ENCODE results near the gene EML4. TPM values are rescaled to one million over a fixed set of nuclear protein-coding genes. Genes with fewer than 3 reads are reported as not detected.

EML4 gene
- total RNA-seq, 3 donors from 2014 or later: 57.1 to 60.0 (median 58.2) TPM

DNA sequence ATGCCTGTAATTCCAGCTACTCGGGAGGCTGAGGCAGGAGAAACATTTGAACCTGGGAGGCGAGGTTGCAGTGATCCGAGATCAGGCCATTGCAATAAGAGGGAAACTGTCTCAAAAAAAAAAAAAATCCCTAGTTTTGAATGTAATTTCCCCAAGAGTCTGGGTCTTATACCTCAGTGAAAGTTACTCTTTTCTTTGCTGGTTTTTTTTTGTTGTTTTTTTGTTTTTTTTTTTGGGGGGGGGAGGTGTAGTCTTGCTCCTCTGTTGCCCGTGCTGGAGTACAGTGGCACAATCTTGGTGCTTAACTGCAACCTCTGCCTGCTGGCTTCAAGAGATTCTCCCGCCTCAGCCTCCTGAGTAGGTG is 22.8 kb downstream of the EML4 start:
- DNase-seq (no peak), ATAC-seq (no peak)
- no peak overlapping the region for H3K4me3 Mint-ChIP-seq
- H3K27me3 Mint-ChIP-seq (ENCODE audit: low read depth): no peaks in the 10 kb centered on the region
- H3K36me3 Mint-ChIP-seq (ENCODE audit: insufficient read depth): peaks cover 5% of the 10 kb centered on the region
- H3K9me3 Mint-ChIP-seq: no peaks in the 10 kb centered on the region
- peaks cover 75% of the 10 kb centered on the region for H3K4me1 Mint-ChIP-seq (ENCODE audit: low read depth)

DNA sequence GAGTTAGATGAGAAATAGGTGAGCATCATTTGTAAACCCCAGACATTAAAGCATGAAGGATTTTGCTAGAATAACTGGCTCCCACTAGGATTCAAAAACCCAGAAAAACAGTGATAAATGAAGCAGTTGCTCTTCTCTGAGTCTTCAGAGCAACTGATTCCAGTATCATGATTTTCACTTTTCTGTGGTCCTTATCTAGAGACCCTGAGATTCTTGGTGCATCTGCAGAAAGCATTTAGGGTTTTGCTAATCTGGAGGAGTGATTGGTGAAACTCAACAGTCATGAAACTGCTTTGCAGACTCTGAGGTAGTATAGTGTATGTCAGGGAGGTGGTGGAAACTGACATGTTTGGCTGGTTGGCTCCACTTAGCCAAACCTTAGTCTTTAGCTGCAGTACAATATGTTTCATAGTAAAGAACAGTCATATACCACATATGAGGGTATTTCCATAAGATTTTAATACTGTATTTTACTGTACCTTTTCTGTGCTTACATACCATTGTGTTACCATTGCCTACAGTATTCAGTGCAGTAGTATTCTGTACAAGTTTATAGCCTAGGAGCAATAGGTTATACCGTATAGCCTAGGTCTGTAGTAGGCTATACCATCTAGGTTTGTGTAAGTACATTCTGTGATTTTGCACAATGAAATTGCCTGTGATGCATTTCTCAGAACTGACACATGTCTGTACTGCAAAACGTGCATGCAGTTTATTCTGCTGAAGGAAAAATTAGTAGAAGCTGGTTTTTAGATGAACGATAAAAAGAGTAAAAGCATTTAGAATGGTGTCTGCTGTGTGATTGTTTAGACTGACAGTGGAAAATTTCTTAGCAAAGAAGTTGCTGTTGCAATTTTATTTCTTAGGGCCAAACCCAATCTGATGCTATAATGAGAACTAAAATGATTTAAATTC is 23.8 kb downstream of the EML4 start:
- ATAC-seq: peak; percentile 92 to 93
- DNase-seq: no peak
- Mint-ChIP-seq H3K27me3 (ENCODE audit: low read depth) (no peaks in the 10 kb centered on the region), H3K9me3 (no peaks in the 10 kb centered on the region), H3K4me1 (ENCODE audit: low read depth) (peaks cover 72% of the 10 kb centered on the region), H3K36me3 (ENCODE audit: insufficient read depth) (peaks cover 3% of the 10 kb centered on the region), H3K4me3 (peak overlapping the region; percentile 46)

DNA sequence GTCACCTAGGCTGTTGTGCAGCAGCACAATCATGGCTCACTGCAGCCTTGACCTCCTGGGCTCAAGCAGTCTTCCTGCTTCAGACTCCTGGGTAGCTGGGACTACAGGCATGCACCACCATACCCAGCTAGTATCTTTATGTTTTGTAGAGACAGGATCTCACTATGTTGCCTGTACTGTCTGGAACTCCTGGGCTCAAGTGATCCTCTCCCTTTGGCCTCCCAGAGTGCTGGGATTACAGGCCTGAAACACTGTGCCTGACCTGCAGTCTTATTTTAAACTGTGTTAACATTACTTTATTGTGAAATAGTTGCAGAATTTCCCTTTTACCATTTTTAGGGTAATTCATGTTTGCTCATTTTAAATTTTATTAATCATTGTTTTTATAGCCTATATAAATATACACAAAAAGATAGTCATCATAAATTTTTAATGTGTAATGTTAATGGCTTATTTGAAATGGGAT is 24.6 kb downstream of the EML4 start:
- H3K9me3 Mint-ChIP-seq: no peaks in the 10 kb centered on the region
- peaks cover 5% of the 10 kb centered on the region for H3K36me3 Mint-ChIP-seq (ENCODE audit: insufficient read depth)
- H3K4me3 Mint-ChIP-seq: peak overlapping the region; percentile 46
- DNase-seq (no peak), ATAC-seq (no peak)
- no peaks in the 10 kb centered on the region for H3K27me3 Mint-ChIP-seq (ENCODE audit: low read depth)
- peaks cover 79% of the 10 kb centered on the region for H3K4me1 Mint-ChIP-seq (ENCODE audit: low read depth)

DNA sequence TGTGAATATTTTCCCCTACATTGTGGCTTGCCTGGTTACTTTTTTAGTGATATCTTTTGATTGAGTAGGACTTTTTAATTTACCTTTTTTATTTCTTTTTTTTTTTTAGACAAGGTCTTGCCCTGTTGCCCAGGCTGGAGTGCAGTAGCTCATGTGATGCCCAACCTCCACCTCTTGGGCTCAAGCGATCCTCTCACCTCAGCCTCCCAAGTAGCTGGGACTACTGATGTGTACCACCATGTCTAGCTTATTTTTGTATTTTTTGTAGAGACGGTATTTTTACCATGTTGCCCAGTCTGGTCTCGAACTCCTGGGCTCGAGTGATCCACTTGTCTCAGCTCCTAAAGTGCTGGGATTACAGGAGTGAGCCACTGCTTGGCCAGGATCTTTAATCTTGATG is 25.3 kb downstream of the EML4 start:
- Mint-ChIP-seq H3K36me3 (ENCODE audit: insufficient read depth) (peaks cover 9% of the 10 kb centered on the region), H3K4me1 (ENCODE audit: low read depth) (peaks cover 81% of the 10 kb centered on the region), H3K27me3 (ENCODE audit: low read depth) (no peaks in the 10 kb centered on the region), H3K4me3 (no peak overlapping the region), H3K9me3 (no peaks in the 10 kb centered on the region)
- ATAC-seq (no peak), DNase-seq (no peak)

DNA sequence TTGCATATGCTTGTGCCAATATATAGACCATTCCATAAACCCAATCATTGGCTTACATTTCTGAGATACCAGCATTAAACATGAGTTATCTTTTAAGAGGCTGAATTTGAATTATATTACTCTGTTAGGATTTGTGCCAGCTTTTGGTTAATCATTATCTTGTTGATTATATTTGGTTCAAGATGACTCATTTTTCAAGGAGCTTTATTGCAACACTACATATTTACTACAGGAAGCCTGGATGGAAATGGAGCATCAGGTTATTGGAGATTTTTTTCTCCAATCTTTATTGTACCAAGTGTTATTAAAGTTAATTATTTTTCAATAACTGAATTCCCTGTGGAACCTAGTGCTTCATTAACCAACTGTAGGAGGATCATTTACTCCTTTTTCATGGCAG is 26.4 kb downstream of the EML4 start:
- ATAC-seq: no peak
- Mint-ChIP-seq H3K4me1 (ENCODE audit: low read depth) (peaks cover 80% of the 10 kb centered on the region), H3K36me3 (ENCODE audit: insufficient read depth) (peaks cover 11% of the 10 kb centered on the region), H3K9me3 (no peaks in the 10 kb centered on the region), H3K4me3 (no peak overlapping the region), H3K27me3 (ENCODE audit: low read depth) (no peaks in the 10 kb centered on the region)
- no peak for DNase-seq

DNA sequence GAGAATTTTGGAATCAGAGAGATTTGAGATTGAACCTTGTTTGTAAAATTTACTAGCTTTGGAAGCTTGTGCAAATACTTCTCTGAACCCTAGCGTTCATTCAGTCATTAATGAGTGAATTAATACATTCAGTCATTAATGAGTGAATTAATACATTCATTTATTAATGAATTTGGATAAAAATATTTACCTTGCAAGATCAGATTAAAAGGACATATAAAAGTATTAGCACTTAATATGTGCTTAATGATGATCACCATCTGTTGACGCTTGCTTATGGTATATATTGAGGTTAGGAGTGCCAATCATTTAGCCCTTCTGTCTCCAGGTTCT is 26.9 kb downstream of the EML4 start:
- peaks cover 78% of the 10 kb centered on the region for H3K4me1 Mint-ChIP-seq (ENCODE audit: low read depth)
- DNase-seq (no peak), ATAC-seq (no peak)
- peaks cover 11% of the 10 kb centered on the region for H3K36me3 Mint-ChIP-seq (ENCODE audit: insufficient read depth)
- H3K27me3 Mint-ChIP-seq (ENCODE audit: low read depth): no peaks in the 10 kb centered on the region
- H3K9me3 Mint-ChIP-seq: no peaks in the 10 kb centered on the region
- no peak overlapping the region for H3K4me3 Mint-ChIP-seq

DNA sequence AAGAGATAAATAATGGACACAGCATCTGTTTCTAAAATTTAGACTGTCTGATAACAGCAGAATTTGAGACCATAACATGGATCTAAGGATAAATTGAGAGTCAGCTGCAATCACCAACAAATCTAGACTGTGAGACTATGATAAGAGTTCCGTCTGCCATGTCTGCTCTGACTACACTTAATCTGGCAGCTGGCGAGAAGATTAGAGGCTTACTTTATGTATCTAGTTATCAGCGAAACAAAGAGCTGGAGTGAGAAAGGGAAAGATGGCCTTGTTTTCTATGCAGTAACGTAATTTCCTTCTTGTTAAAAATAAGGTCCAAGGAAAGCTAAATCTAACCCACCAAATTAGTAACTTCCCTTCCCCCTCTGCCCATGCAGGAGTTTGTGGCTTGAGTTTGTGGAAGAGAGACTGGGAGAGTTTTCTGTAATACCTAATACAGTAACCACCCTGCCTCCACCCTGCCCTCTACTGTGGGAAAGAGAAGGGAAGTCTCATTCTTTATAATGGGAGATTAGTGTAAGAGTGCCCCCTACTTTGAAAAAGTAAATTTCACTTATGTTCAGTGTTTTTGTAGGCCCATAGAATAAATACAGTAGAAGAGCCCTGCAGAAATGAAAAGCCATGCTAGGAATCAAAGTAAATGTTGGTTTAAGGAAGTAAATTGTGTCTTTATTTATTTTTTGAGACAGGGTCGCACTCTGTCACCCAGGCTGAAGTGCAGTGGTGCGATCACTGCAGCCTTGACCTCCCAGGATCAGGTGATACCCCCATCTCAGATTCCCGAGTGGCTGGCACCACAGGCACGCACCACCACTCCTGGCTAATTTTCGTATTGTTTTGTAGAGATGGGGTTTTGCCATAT is 27.5 kb downstream of the EML4 start:
- Mint-ChIP-seq H3K9me3 (no peaks in the 10 kb centered on the region), H3K36me3 (ENCODE audit: insufficient read depth) (peaks cover 11% of the 10 kb centered on the region), H3K27me3 (ENCODE audit: low read depth) (no peaks in the 10 kb centered on the region), H3K4me3 (no peak overlapping the region), H3K4me1 (ENCODE audit: low read depth) (peaks cover 75% of the 10 kb centered on the region)
- ATAC-seq (peak in 1 of 2 donors; percentile 29), DNase-seq (peak; percentile 31)

DNA sequence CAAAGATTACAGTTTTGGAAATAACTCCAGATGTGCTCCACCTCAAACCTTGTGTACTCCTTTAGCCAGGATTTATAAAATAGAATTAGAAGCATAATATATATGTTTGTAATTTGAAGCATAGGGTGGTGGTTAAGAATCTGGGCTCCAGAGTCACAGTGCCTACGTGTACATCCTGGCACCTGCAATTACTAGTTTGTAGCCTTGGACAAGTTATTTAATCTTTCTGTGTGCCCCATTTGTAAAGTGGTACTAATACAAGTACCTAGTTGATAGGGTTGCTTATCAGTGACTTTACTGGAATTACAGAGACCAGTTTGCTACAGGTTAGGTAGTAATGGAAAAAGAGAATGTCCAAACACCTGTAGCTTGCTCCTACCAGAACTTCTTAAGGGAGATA is 28.6 kb downstream of the EML4 start:
- no peak for DNase-seq
- Mint-ChIP-seq H3K4me1 (ENCODE audit: low read depth) (peaks cover 74% of the 10 kb centered on the region), H3K36me3 (ENCODE audit: insufficient read depth) (peaks cover 9% of the 10 kb centered on the region), H3K27me3 (ENCODE audit: low read depth) (no peaks in the 10 kb centered on the region), H3K9me3 (no peaks in the 10 kb centered on the region), H3K4me3 (no peak overlapping the region)
- ATAC-seq: no peak

DNA sequence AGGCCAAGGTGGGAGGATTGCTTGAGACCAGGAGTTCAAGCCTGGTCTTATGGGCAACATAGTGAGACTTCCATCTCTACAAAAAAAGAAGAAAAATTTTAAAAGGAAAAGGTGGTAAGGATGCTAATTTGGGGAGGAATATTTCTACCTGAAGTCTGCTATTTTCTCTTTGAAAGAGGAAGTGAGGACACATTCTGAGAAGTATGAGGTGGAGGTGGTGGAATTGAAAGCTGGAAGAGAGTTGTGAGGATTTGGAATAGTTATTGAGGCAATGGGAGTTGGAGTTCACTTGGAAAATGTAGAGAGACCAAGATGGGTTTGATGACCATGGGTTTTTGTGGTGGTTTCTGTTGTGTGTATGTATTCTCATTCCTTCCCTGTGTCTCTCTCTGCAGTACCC is 29.3 kb downstream of the EML4 start:
- no peaks in the 10 kb centered on the region for H3K27me3 Mint-ChIP-seq (ENCODE audit: low read depth)
- ATAC-seq: no peak

DNA sequence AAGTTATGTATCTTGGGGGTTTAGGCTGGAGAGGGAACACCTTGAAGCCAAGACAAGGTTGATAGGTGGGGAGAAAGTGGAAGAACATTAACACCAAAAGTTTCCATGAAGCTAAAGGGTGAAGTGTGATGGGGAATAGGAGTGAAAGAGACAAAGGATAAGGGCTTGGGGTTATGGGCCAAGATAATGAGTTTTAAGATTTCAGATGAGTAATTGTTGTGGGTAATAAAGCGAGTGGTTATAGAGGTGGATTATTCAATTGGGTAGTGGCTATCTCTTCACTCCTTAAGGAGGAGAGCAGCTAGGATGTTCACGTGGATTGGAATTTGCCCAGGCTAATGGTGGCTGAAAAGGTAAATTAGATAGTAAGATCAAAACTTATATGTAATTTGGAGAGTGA is 29.8 kb downstream of the EML4 start:
- Mint-ChIP-seq H3K27me3 (ENCODE audit: low read depth) (no peaks in the 10 kb centered on the region), H3K9me3 (no peaks in the 10 kb centered on the region), H3K4me3 (no peak overlapping the region), H3K36me3 (ENCODE audit: insufficient read depth) (peaks cover 9% of the 10 kb centered on the region), H3K4me1 (ENCODE audit: low read depth) (peaks cover 69% of the 10 kb centered on the region)
- ATAC-seq (peak; percentile 66 to 70), DNase-seq (no peak)

More for the DNA sequence above, 29.3 kb downstream of the EML4 start:
- Mint-ChIP-seq H3K9me3 (no peaks in the 10 kb centered on the region), H3K36me3 (ENCODE audit: insufficient read depth) (peaks cover 9% of the 10 kb centered on the region), H3K4me1 (ENCODE audit: low read depth) (peaks cover 70% of the 10 kb centered on the region), H3K4me3 (no peak overlapping the region)
- DNase-seq: no peak

DNA sequence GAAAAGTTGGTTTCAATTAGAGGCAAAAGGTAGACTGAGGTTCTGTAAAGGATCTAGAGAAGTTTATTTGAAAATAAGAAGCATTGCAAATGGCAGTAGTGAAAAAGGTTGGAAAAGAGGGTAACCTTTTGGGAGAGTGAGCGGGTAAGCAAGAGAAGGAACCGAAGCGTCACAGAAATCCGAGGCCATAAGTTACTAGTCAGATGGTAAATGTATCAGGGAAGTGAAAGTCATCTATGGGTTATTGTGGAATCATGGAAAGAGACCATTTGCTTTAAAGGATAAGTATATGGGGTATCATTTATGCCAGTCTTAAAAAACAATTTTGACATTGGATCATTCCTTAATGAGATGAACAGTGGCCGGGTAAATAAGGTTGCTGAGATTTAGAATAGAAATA is 30.5 kb downstream of the EML4 start:
- no peak overlapping the region for H3K4me3 Mint-ChIP-seq
- DNase-seq: no peak
- H3K4me1 Mint-ChIP-seq (ENCODE audit: low read depth): peaks cover 69% of the 10 kb centered on the region
- H3K36me3 Mint-ChIP-seq (ENCODE audit: insufficient read depth): peaks cover 9% of the 10 kb centered on the region
- no peak for ATAC-seq
- H3K27me3 Mint-ChIP-seq (ENCODE audit: low read depth): no peaks in the 10 kb centered on the region
- no peaks in the 10 kb centered on the region for H3K9me3 Mint-ChIP-seq

DNA sequence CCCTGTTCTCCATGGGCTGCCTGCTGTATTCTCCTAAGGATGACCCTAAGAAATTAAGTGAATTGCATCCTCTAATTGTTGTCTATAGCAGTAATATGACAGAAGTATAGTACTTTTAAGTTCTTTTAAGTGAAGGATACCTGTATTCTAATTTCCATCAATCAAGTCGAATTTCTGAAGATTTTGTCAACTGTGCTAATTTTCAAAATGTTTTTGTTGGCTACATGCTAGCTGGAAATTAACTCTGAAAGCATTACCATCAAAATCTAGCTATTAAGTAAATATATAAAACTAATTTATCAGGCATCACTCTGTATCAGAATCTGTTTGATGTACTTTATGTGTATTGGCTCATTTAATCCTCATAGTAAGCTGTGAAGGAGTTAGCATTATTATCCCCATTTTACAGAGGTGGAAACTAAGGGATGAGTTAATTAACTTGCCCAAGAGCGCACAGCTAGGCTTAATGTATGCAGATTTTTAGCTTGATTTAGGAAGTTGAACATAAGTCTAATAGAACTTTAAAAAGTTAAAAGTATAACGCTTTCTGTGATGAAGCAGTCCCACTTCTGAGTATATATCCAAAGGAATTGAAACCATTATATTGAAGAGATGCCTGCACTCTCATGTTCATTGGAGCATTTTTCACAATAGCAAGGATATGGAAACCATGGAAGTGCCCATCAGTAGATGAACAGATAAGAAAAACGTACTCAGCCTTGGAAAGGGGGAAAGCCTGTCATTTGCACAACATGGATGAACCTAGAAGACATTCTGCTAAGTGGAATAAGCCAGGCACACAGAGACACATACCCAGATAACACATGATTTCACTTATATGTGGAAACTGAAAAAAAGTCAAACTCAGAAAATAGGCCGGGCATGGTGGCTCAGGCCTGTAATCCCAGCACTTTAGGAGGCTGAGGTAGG is 32.0 kb downstream of the EML4 start:
- Mint-ChIP-seq H3K36me3 (ENCODE audit: insufficient read depth) (peaks cover 9% of the 10 kb centered on the region), H3K4me3 (no peak overlapping the region), H3K4me1 (ENCODE audit: low read depth) (peaks cover 73% of the 10 kb centered on the region), H3K27me3 (ENCODE audit: low read depth) (no peaks in the 10 kb centered on the region), H3K9me3 (no peaks in the 10 kb centered on the region)
- ATAC-seq (no peak), DNase-seq (no peak)

DNA sequence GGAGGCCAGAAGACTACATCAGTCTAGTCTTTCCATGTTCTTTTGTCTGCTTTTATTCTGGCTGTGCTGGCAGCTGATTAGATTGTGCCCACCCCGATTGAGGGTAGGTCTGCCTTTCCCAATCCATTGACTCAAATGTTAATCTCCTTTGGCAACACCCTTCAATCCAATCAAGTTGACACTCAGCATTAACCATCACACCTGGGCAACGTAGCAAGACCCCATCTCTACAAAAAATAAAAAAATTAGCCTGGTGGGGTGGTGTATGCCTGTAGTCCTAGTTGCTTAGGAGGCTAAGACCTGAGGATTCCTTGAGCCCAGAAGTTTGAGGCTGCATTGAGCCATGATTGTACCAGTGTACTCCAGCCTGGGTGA is 33.5 kb downstream of the EML4 start:
- ATAC-seq: no peak
- Mint-ChIP-seq H3K9me3 (no peaks in the 10 kb centered on the region), H3K4me3 (no peak overlapping the region), H3K36me3 (ENCODE audit: insufficient read depth) (peaks cover 9% of the 10 kb centered on the region), H3K4me1 (ENCODE audit: low read depth) (peaks cover 69% of the 10 kb centered on the region), H3K27me3 (ENCODE audit: low read depth) (no peaks in the 10 kb centered on the region)
- DNase-seq: no peak

DNA sequence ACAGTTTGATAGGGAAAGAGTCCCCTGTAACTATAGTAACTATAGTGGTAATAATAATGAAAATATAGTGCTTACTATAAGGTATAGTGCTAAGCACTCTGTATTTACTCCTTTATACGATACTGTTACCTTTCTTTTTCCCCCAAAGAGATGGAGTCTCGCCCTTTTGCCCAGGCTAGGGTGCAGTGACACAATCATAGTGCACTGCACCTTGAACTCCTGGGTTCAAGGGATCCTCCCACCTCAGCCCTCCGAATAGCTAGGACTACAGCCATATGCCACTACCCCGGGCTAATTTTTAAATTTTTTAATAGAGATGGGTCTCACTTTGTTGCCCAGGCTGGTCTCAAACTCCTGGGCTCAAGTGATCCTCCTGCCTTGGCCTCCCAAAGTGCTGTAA is 34.6 kb downstream of the EML4 start:
- no peaks in the 10 kb centered on the region for H3K27me3 Mint-ChIP-seq (ENCODE audit: low read depth)
- DNase-seq (no peak), ATAC-seq (no peak)
- peaks cover 65% of the 10 kb centered on the region for H3K4me1 Mint-ChIP-seq (ENCODE audit: low read depth)
- no peaks in the 10 kb centered on the region for H3K9me3 Mint-ChIP-seq
- no peak overlapping the region for H3K4me3 Mint-ChIP-seq
- H3K36me3 Mint-ChIP-seq (ENCODE audit: insufficient read depth): peaks cover 6% of the 10 kb centered on the region
